HG03064 (cell line): Measurements from ENCODE around the gene AP3D1.
"Not testable (repeated sequence)": the region's sequence is repeated elsewhere in the genome, so short reads cannot be mapped to it uniquely, and the experiment has no call there.

Source experiments
- ATAC-seq: cut with Tn5 transposase; IDR thresholded peaks from one replicate; pipeline ENCODE4 v1.9.1; 2021; ENCODE audit warnings: low read depth; ENCODE audit not compliant: unreplicated experiment

AP3D1 gene

GRCh38 chr19:2091926-2092525 lies 59.3 kb downstream of the AP3D1 start:
- not testable (repeated sequence) for ATAC-seq

GRCh38 chr19:2089727-2090053 lies 61.7 kb downstream of the AP3D1 start:
- no peak for ATAC-seq

- no peak for ATAC-seq
Observed at GRCh38 chr19:2089001-2089711, 62.2 kb downstream of the AP3D1 start.

- ATAC-seq: no peak
Observed at GRCh38 chr19:2087621-2088100, 63.7 kb downstream of the AP3D1 start.

- ATAC-seq: not testable (repeated sequence)
Observed at GRCh38 chr19:2086695-2087620, 64.4 kb downstream of the AP3D1 start.

GRCh38 chr19:2084993-2085720 lies 66.2 kb downstream of the AP3D1 start:
- ATAC-seq: no peak

GRCh38 chr19:2083174-2083854 lies 68.1 kb downstream of the AP3D1 start:
- ATAC-seq: no peak

GRCh38 chr19:2081873-2082810 lies 69.2 kb downstream of the AP3D1 start:
- no peak for ATAC-seq

- no peak for ATAC-seq
Observed at GRCh38 chr19:2080336-2080988, 70.9 kb downstream of the AP3D1 start.

- ATAC-seq: no peak
Observed at GRCh38 chr19:2079865-2080301, 71.5 kb downstream of the AP3D1 start.

- no peak for ATAC-seq
Observed at GRCh38 chr19:2079076-2079864, 72.1 kb downstream of the AP3D1 start.

GRCh38 chr19:2077833-2078619 lies 73.3 kb downstream of the AP3D1 start:
- no peak for ATAC-seq

GRCh38 chr19:2077398-2077797 lies 74.0 kb downstream of the AP3D1 start:
- no peak for ATAC-seq

GRCh38 chr19:2076526-2076944 lies 74.8 kb downstream of the AP3D1 start:
- ATAC-seq: no peak

- no peak for ATAC-seq
Observed at GRCh38 chr19:2072757-2073551, 78.4 kb downstream of the AP3D1 start.
